SK-N-SH (cell line): ENCODE measurements around the gene DES. TPM values are rescaled to one million over a fixed set of nuclear protein-coding genes. Genes with fewer than 3 reads are reported as not detected.

Experiments
- CTCF ChIA-PET: fragments of 300-600, 350-600 bp; formaldehyde crosslinking; extraction: SDS; loops from one replicate; lab custom pipeline; 2021; lab: Yijun Ruan, JAX
- POLR2A ChIA-PET: fragments of 350-600 bp; sonication (Branson Sonifier 250); formaldehyde crosslinking; extraction: SDS; loops from one replicate; lab custom pipeline; 2020; ENCODE audit warnings: antibody characterized with exemption, inconsistent platforms; lab: Yijun Ruan, JAX
- DNase-seq: peaks from one replicate; pipeline ENCODE4 v3.0.0; 2012
- H2AFZ ChIP-seq: fragments of 200-600 bp; sonication (generic); 2 replicates; pipeline ENCODE4 v1.8.1; 2016; ENCODE audit warnings: antibody characterized with exemption, mild to moderate bottlenecking, low read depth
- H3F3A ChIP-seq: fragments of 200-600 bp; sonication (generic); replicated peaks from 2 replicates; pipeline ENCODE3; 2016; ENCODE audit warnings: antibody characterized with exemption, mild to moderate bottlenecking; ENCODE audit not compliant: insufficient read depth
- H3K27ac ChIP-seq, 2 experiments: fragments of 200-500 bp in 1 of 2; fragments of 200-600 bp in 1 of 2; sonication (Bioruptor generic) in 1 of 2; sonication (generic), shearing (Covaris generic) in 1 of 2; 2 replicates each; pipeline versions ENCODE4 v1.5.1 to v1.6.1; 2014 to 2016; ENCODE audit warnings: low read depth in 2 of 2, inconsistent platforms in 1 of 2, low read length in 1 of 2, mild to moderate bottlenecking in 1 of 2, mixed read lengths in 1 of 2
- H3K27me3 ChIP-seq: fragments of 200-600 bp; sonication (generic), shearing (Covaris generic); 2 replicates; pipeline ENCODE4 v1.6.1; 2016; ENCODE audit warnings: mixed run types; ENCODE audit not compliant: insufficient read depth
- H3K36me3 ChIP-seq, 2 experiments: fragments of 200-500 bp in 1 of 2; fragments of 200-600 bp in 1 of 2; sonication (Bioruptor generic) in 1 of 2; sonication (generic) in 1 of 2; replicated peaks in 1 of 2; 2 replicates each; pipeline versions ENCODE3 to v1.5.1; 2014 to 2016; ENCODE audit warnings: low read length in 1 of 2, mild to moderate bottlenecking in 1 of 2; ENCODE audit not compliant: insufficient read depth in 2 of 2, control insufficient read depth in 1 of 2
- H3K4me1 ChIP-seq, 2 experiments: fragments of 200-500 bp in 1 of 2; fragments of 200-600 bp in 1 of 2; sonication (Bioruptor generic) in 1 of 2; sonication (generic), shearing (Covaris generic) in 1 of 2; 2 replicates each; pipeline versions ENCODE4 v1.5.1 to v1.6.1; 2014 to 2016; ENCODE audit warnings: low read depth in 1 of 2, low read length in 1 of 2, mixed run types in 1 of 2; ENCODE audit not compliant: insufficient read depth in 2 of 2, control insufficient read depth in 1 of 2
- H3K4me2 ChIP-seq: fragments of 200-600 bp; sonication (generic), shearing (Covaris generic); 2 replicates; pipeline ENCODE4 v1.6.1; 2017; ENCODE audit warnings: mixed run types
- H3K4me3 ChIP-seq, 2 experiments: fragments of 200-500 bp in 1 of 2; fragments of 200-600 bp in 1 of 2; sonication (Bioruptor generic) in 1 of 2; sonication (generic), shearing (Covaris generic) in 1 of 2; 2 replicates each; pipeline versions ENCODE4 v1.5.1 to v1.8.1; 2014 to 2016; ENCODE audit warnings: low read depth in 2 of 2, inconsistent platforms in 1 of 2, low read length in 1 of 2, mild to moderate bottlenecking in 1 of 2, mixed read lengths in 1 of 2, moderate library complexity in 1 of 2
- H3K79me2 ChIP-seq: fragments of 200-600 bp; sonication (generic); 2 replicates; pipeline ENCODE4 v1.8.1; 2017; ENCODE audit warnings: mild to moderate bottlenecking; ENCODE audit not compliant: insufficient read depth
- H3K9ac ChIP-seq: fragments of 200-600 bp; sonication (generic); 2 replicates; pipeline ENCODE4 v1.6.1; 2017; ENCODE audit warnings: mixed run types
- H3K9me2 ChIP-seq: fragments of 200-600 bp; sonication (generic); 2 replicates; pipeline ENCODE4 v1.6.1; 2017; ENCODE audit warnings: mixed run types
- H3K9me3 ChIP-seq: fragments of 200-600 bp; sonication (generic); 2 replicates; pipeline ENCODE4 v1.6.1; 2017; ENCODE audit warnings: mixed run types, mild to moderate bottlenecking, moderate library complexity
- H4K20me1 ChIP-seq: fragments of 200-600 bp; sonication (generic); 2 replicates; pipeline ENCODE4 v1.6.1; 2017; ENCODE audit warnings: mild to moderate bottlenecking, mixed run types; ENCODE audit not compliant: insufficient read depth
- CTCF ChIP-seq: fragments of 200-600 bp; sonication (generic); IDR thresholded peaks from 2 replicates; pipeline ENCODE4 v1.6.1; 2017; ENCODE audit warnings: antibody characterized with exemption, mild to moderate bottlenecking, moderate library complexity
- ELF1 ChIP-seq: IDR thresholded peaks from 2 replicates; pipeline ENCODE4 v1.4.0; 2012
- EZH2phosphoT487 ChIP-seq: fragments of 200-600 bp; sonication (generic); IDR thresholded peaks from 2 replicates; pipeline ENCODE4 v1.6.1; 2017; ENCODE audit warnings: low read depth, mixed run types, mild to moderate bottlenecking, antibody characterized with exemption, moderate library complexity, borderline replicate concordance
- FOSL2 ChIP-seq: IDR thresholded peaks from 2 replicates; pipeline ENCODE4 v1.4.0; 2012; ENCODE audit warnings: low read depth, mild to moderate bottlenecking, moderate library complexity, borderline replicate concordance
- JUND ChIP-seq: IDR thresholded peaks from 2 replicates; pipeline ENCODE4 v1.4.0; 2012
- MAX ChIP-seq: IDR thresholded peaks from 2 replicates; pipeline ENCODE4 v1.4.0; 2012; ENCODE audit warnings: low read depth
- MEF2A ChIP-seq: IDR thresholded peaks from 2 replicates; pipeline ENCODE4 v1.4.0; 2012; ENCODE audit warnings: low read depth, borderline replicate concordance
- MXI1 ChIP-seq: IDR thresholded peaks from 2 replicates; pipeline ENCODE4 v1.6.1; 2012; ENCODE audit warnings: mild to moderate bottlenecking, low read depth, low read length, improper control_type of control experiment
- NFIC ChIP-seq: IDR thresholded peaks from 2 replicates; pipeline ENCODE4 v1.4.0; 2012; ENCODE audit warnings: borderline replicate concordance
- NRF1 ChIP-seq: IDR thresholded peaks from 2 replicates; pipeline ENCODE4 v1.6.1; 2012; ENCODE audit warnings: low read depth, mild to moderate bottlenecking, low read length
- POLR2AphosphoS5 ChIP-seq: IDR thresholded peaks from 2 replicates; pipeline ENCODE4 v1.6.1; 2012; ENCODE audit warnings: low read depth, low read length
- RAD21 ChIP-seq: IDR thresholded peaks from 2 replicates; pipeline ENCODE4 v1.6.1; 2012; ENCODE audit warnings: mild to moderate bottlenecking, low read length
- RCOR1 ChIP-seq: fragments of 150-350 bp; IDR thresholded peaks from 2 replicates; pipeline ENCODE4 v1.6.1; 2017; ENCODE audit warnings: antibody characterized with exemption, low read length
- RFX5 ChIP-seq: IDR thresholded peaks from 2 replicates; pipeline ENCODE4 v1.6.1; 2012; ENCODE audit warnings: mild to moderate bottlenecking, improper control_type of control experiment, low read length
- RXRA ChIP-seq: IDR thresholded peaks from 2 replicates; pipeline ENCODE4 v1.4.0; 2012; ENCODE audit warnings: low read depth, mild to moderate bottlenecking, borderline replicate concordance
- SIN3A ChIP-seq: IDR thresholded peaks from 2 replicates; pipeline ENCODE4 v1.6.1; 2012; ENCODE audit warnings: low read depth, mild to moderate bottlenecking, low read length, moderate library complexity, borderline replicate concordance
- SMC3 ChIP-seq: IDR thresholded peaks from 2 replicates; pipeline ENCODE4 v1.6.1; 2012; ENCODE audit warnings: low read depth, low read length, improper control_type of control experiment
- USF1 ChIP-seq: IDR thresholded peaks from 2 replicates; pipeline ENCODE4 v1.4.0; 2012; ENCODE audit warnings: low read depth, borderline replicate concordance
- YY1 ChIP-seq: IDR thresholded peaks from 2 replicates; pipeline ENCODE4 v1.4.0; 2012; ENCODE audit warnings: low read depth, mild to moderate bottlenecking
- WGBS: methylation state at CpG from one replicate; pipeline ENCODE4 v1.1.6; 2017; ENCODE audit warnings: low lambda C conversion rate; 5-methylcytosine and 5-hydroxymethylcytosine counted together
- polyA plus RNA-seq, 3 experiments: library from polyadenylated mRNA; depleted of rRNA; stranded (reverse); fragments of >200 nt; gene quantifications; 2 replicates each; pipeline ENCODE4 v1.2.3, GENCODE V29; 2012

The DES gene
- polyA plus RNA-seq, 1 of the 3 experiments (the other 2 are of a cell fraction) = 0.21 TPM

GRCh38 chr2:219380926-219381325 is 37.3 kb upstream of the DES start:
- Histone ChIP-seq H3F3A (peaks cover 2% of the 10 kb centered on the region), H3K4me2 (no peak overlapping the region), H3K4me1 (no peaks in the 10 kb centered on the region; a peak in 1 of 4 replicates), H3K9me3 (no peaks in the 10 kb centered on the region), H3K27me3 (no peaks in the 10 kb centered on the region), H3K9ac (no peak overlapping the region), H4K20me1 (no peaks in the 10 kb centered on the region), H3K4me3 (no peak overlapping the region), H3K36me3 (peaks cover 44 to 49% of the 10 kb centered on the region in 2 experiments), H3K9me2 (no peaks in the 10 kb centered on the region), H3K79me2 (0 out of 2 replicates have a peak, but pooled peaks cover 1% of the 10 kb centered on the region), H3K27ac (no peak overlapping the region)
- POLR2A ChIA-PET = no interaction called here
- no peak for DNase-seq
- CTCF ChIA-PET = interaction anchor here (1.2 kb wide), 1 partner anchor 22 kb away, joined by 4 read pairs; no protein-coding TSS in a partner anchor
- no peak for TF ChIP-seq SMC3
- TF ChIP-seq MEF2A = no peak
- no peak for TF ChIP-seq POLR2AphosphoS5
- TF ChIP-seq USF1 = no peak
- TF ChIP-seq ELF1 = no peak
- no peak for TF ChIP-seq JUND
- TF ChIP-seq NRF1 = no peak
- no peak for TF ChIP-seq MXI1
- TF ChIP-seq RFX5 = no peak
- no peak for TF ChIP-seq RXRA
- TF ChIP-seq CTCF = no peak
- TF ChIP-seq RAD21 = no peak
- no peak for TF ChIP-seq EZH2phosphoT487
- TF ChIP-seq SIN3A = no peak
- TF ChIP-seq, all 33 proteins: peak for 0
- no peak overlapping the region for H2AFZ ChIP-seq

GRCh38 chr2:219381448-219381847 is 36.7 kb upstream of the DES start:
- ChIA-PET CTCF (interaction anchor here (1.5 kb wide), 1 partner anchor 73 kb away, joined by 4 read pairs; the partner anchor contains the start of gene PTPRN), POLR2A (no interaction called here)
- H3F3A ChIP-seq = peaks cover 2% of the 10 kb centered on the region
- no peaks in the 10 kb centered on the region for H3K9me3 ChIP-seq
- H3K4me1 ChIP-seq = peaks cover 2 to 3% of the 10 kb centered on the region in 2 experiments; a peak in 1 of 4 replicates
- no peak overlapping the region for H2AFZ ChIP-seq
- no peak overlapping the region for H3K4me2 ChIP-seq
- DNase-seq = no peak
- 95% methylated on average over 9 of the region's 9 CpGs for WGBS
- H3K9ac ChIP-seq = no peak overlapping the region
- H3K36me3 ChIP-seq = peaks cover 44 to 54% of the 10 kb centered on the region in 2 experiments
- no peak overlapping the region for H3K27ac ChIP-seq
- no peaks in the 10 kb centered on the region for H4K20me1 ChIP-seq
- H3K9me2 ChIP-seq = no peaks in the 10 kb centered on the region
- H3K27me3 ChIP-seq = no peaks in the 10 kb centered on the region
- H3K79me2 ChIP-seq = peaks cover 6% of the 10 kb centered on the region
- H3K4me3 ChIP-seq = no peak overlapping the region
- TF ChIP-seq NRF1 (no peak), MAX (no peak), FOSL2 (no peak), JUND (no peak), YY1 (no peak), RCOR1 (no peak), NFIC (no peak)
